Measurements from ENCODE around the gene ATG2B. TPM values are rescaled to one million over a fixed set of nuclear protein-coding genes. Genes with fewer than 3 reads are reported as not detected.

The ATG2B gene
- polyA plus RNA-seq, 3 donors = 0.94 to 6.7 (median 1.3) TPM

DNA sequence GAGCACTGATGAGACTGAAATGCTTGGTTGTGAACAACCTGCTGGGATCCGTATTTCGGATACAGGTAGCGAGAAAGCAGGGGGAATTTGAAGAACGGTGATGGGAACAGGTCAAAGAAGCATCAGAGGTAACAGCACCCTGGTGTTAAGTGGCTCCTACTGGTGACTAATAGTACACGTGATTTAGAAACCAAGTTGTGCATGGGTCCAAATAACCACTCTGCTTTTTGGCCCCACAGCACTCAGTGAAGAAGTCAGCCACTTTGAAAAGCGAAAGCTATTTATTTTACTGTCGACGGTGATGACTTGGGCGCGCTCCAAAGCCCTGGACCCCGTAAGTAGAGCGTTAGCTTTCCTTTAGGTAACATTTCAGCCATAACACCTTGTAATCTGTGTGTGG lies 45.5 kb upstream of the ATG2B start:
- Histone ChIP-seq H3K27me3 (ENCODE audit: control insufficient read depth in 2 of 2, insufficient read depth in 2 of 2, low read length in 2 of 2) (no peaks in the 10 kb centered on the region), H3K27ac (ENCODE audit: low read depth in 1 of 2, low read length in 2 of 2) (no peak overlapping the region), H3K36me3 (replicated peaks in 1 of 2; ENCODE audit: control insufficient read depth in 1 of 2, insufficient read depth in 2 of 2, low read length in 2 of 2) (no peaks in the 10 kb centered on the region), H3K79me2 (ENCODE audit: insufficient read depth, low read length) (no peaks in the 10 kb centered on the region), H3K4me1 (ENCODE audit: control insufficient read depth in 1 of 2, insufficient read depth in 2 of 2, low read length in 2 of 2) (no peaks in the 10 kb centered on the region), H3K9ac (ENCODE audit: insufficient read depth, low read length, poor library complexity, severe bottlenecking) (no peak overlapping the region), H4K20me1 (ENCODE audit: insufficient read depth, low read length) (no peaks in the 10 kb centered on the region), H3K4me3 (replicated peaks in 1 of 3; ENCODE audit: low read depth in 2 of 3, low read length in 3 of 3) (no peak overlapping the region), H3K9me3 (replicated peaks in 1 of 2; ENCODE audit: control insufficient read depth in 1 of 2, insufficient read depth in 1 of 2, low read length in 2 of 2) (no peaks in the 10 kb centered on the region), H2AFZ (ENCODE audit: insufficient read depth, low read depth, low read length, poor library complexity, severe bottlenecking) (no peak overlapping the region), H3K4me2 (replicated peaks; ENCODE audit: extremely low read depth, low read length, poor library complexity, severe bottlenecking) (no peak overlapping the region)
- no peak for DNase-seq
- Mint-ChIP-seq H3K4me1 (no peaks in the 10 kb centered on the region), H3K27ac (no peak overlapping the region), H3K27me3 (ENCODE audit: low read depth in 3 of 3) (peaks cover 0 to 3% (median 2%) of the 10 kb centered on the region in 3 donors), H3K9me3 (peaks cover 0 to 2% (median 0%) of the 10 kb centered on the region in 7 donors), H3K4me3 (no peak overlapping the region), H3K36me3 (no peaks in the 10 kb centered on the region)
- WGBS (ENCODE audit: insufficient coverage) = 94% methylated on average over 6 of the region's 12 CpGs
- TF ChIP-seq, protein P1, sequence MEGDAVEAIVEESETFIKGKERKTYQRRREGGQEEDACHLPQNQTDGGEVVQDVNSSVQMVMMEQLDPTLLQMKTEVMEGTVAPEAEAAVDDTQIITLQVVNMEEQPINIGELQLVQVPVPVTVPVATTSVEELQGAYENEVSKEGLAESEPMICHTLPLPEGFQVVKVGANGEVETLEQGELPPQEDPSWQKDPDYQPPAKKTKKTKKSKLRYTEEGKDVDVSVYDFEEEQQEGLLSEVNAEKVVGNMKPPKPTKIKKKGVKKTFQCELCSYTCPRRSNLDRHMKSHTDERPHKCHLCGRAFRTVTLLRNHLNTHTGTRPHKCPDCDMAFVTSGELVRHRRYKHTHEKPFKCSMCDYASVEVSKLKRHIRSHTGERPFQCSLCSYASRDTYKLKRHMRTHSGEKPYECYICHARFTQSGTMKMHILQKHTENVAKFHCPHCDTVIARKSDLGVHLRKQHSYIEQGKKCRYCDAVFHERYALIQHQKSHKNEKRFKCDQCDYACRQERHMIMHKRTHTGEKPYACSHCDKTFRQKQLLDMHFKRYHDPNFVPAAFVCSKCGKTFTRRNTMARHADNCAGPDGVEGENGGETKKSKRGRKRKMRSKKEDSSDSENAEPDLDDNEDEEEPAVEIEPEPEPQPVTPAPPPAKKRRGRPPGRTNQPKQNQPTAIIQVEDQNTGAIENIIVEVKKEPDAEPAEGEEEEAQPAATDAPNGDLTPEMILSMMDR (IDR thresholded peaks at IDR 0.05) = no peak
- intact Hi-C loops (cut with micrococcal nuclease) = no loop called here

DNA sequence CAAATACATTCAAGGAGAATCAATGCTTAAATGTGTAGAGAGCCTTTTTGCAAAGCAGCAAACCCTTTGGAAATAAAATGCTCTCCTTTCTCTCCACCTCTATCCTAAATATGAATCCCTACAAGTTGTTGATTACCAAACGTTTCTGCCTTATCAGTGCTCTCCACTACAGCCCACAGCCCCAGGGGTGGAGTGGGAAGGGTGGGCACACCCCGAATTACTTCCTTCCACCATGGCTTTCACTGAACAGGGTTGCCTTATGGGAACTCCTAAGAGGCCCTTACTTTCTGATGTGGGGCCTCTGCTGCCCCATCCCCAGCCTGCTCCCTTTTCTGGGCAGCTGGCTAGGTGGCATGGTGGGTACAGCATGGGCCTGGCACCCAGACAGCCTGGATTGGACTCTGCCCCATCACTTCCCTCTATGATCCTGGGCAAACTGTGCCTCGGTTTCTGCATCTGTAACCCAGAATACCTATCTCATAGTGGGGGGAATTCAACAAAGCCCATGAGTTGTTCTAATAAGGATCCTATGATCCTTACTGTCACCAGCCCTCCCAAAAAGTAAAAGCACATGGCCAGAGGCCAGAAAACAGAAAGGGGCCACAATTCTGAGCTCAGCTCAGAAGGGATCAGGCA lies 44.9 kb upstream of the ATG2B start:
- Histone ChIP-seq H3K9ac (ENCODE audit: insufficient read depth, low read length, poor library complexity, severe bottlenecking) (no peak overlapping the region), H2AFZ (ENCODE audit: insufficient read depth, low read depth, low read length, poor library complexity, severe bottlenecking) (no peak overlapping the region), H3K27ac (ENCODE audit: low read depth in 1 of 2, low read length in 2 of 2) (no peak overlapping the region), H3K27me3 (ENCODE audit: control insufficient read depth in 2 of 2, insufficient read depth in 2 of 2, low read length in 2 of 2) (no peaks in the 10 kb centered on the region), H3K9me3 (replicated peaks in 1 of 2; ENCODE audit: control insufficient read depth in 1 of 2, insufficient read depth in 1 of 2, low read length in 2 of 2) (no peaks in the 10 kb centered on the region), H3K79me2 (ENCODE audit: insufficient read depth, low read length) (no peaks in the 10 kb centered on the region), H4K20me1 (ENCODE audit: insufficient read depth, low read length) (no peaks in the 10 kb centered on the region), H3K36me3 (replicated peaks in 1 of 2; ENCODE audit: control insufficient read depth in 1 of 2, insufficient read depth in 2 of 2, low read length in 2 of 2) (no peaks in the 10 kb centered on the region), H3K4me1 (ENCODE audit: control insufficient read depth in 1 of 2, insufficient read depth in 2 of 2, low read length in 2 of 2) (no peaks in the 10 kb centered on the region), H3K4me3 (replicated peaks in 1 of 3; ENCODE audit: low read depth in 2 of 3, low read length in 3 of 3) (no peak overlapping the region), H3K4me2 (replicated peaks; ENCODE audit: extremely low read depth, low read length, poor library complexity, severe bottlenecking) (no peak overlapping the region)
- TF ChIP-seq, protein P1 (IDR thresholded peaks at IDR 0.05) = no peak
- Mint-ChIP-seq H3K36me3 (no peaks in the 10 kb centered on the region), H3K27me3 (ENCODE audit: low read depth in 3 of 3) (peaks cover 0 to 3% (median 2%) of the 10 kb centered on the region in 3 donors), H3K4me1 (no peaks in the 10 kb centered on the region), H3K9me3 (peaks cover 0 to 2% (median 0%) of the 10 kb centered on the region in 7 donors), H3K27ac (no peak overlapping the region), H3K4me3 (no peak overlapping the region)
- intact Hi-C loops (cut with micrococcal nuclease) = no loop called here
- no CpG with 5 or more reads among the region's 3 CpGs for WGBS (ENCODE audit: insufficient coverage)
- DNase-seq = no peak
